Smooth muscle cell (in vitro differentiated cells): ENCODE results near the gene ADAM8. TPM values are rescaled to one million over a fixed set of nuclear protein-coding genes. Genes with fewer than 3 reads are reported as not detected.
A peak's percentile ranks its signal among the peaks of the same experiment; 100 is the strongest.

ENCODE experiments used
- DNase-seq: peaks from one replicate; lab custom pipeline; 2025; ENCODE audit not compliant: unreplicated experiment; lab: John Stamatoyannopoulos, UW
- H2AFZ ChIP-seq: fragments of 200-600 bp; sonication (generic); 2 replicates; pipeline ENCODE4 v1.6.0; 2016; ENCODE audit warnings: antibody characterized with exemption, low read depth, mild to moderate bottlenecking
- H3F3A ChIP-seq: fragments of 200-600 bp; sonication (generic); 2 replicates; pipeline ENCODE4 v1.6.0; 2017; ENCODE audit warnings: antibody characterized with exemption, low read depth
- H3K27ac ChIP-seq: fragments of 200-600 bp; sonication (generic); 2 replicates; pipeline ENCODE4 v1.5.1; 2016; ENCODE audit warnings: low read depth, mild to moderate bottlenecking
- H3K27me3 ChIP-seq: fragments of 200-600 bp; sonication (generic); 2 replicates; pipeline ENCODE4 v1.6.1; 2016; ENCODE audit warnings: low read depth, mild to moderate bottlenecking
- H3K36me3 ChIP-seq: fragments of 200-600 bp; sonication (generic); 2 replicates; pipeline ENCODE4 v1.5.1; 2016; ENCODE audit warnings: low read depth
- H3K4me1 ChIP-seq: fragments of 200-600 bp; sonication (generic); 2 replicates; pipeline ENCODE4 v1.5.1; 2016; ENCODE audit warnings: low read depth
- H3K4me2 ChIP-seq: fragments of 200-600 bp; sonication (generic); 2 replicates; pipeline ENCODE4 v1.6.0; 2016; ENCODE audit warnings: mild to moderate bottlenecking
- H3K4me3 ChIP-seq: fragments of 200-600 bp; sonication (generic); 2 replicates; pipeline ENCODE4 v1.5.1; 2016; ENCODE audit warnings: mild to moderate bottlenecking
- H3K79me2 ChIP-seq: fragments of 200-600 bp; sonication (generic); 2 replicates; pipeline ENCODE4 v1.6.0; 2016; ENCODE audit warnings: low read depth, mild to moderate bottlenecking
- H3K9ac ChIP-seq: fragments of 200-600 bp; sonication (generic); 2 replicates; pipeline ENCODE4 v1.6.0; 2016; ENCODE audit warnings: low read depth
- H3K9me3 ChIP-seq: fragments of 200-600 bp; sonication (generic); replicated peaks from 2 replicates; pipeline ENCODE4 v1.5.1; 2016; ENCODE audit warnings: low read depth
- H4K20me1 ChIP-seq: fragments of 200-600 bp; sonication (generic); 2 replicates; pipeline ENCODE4 v1.6.0; 2016; ENCODE audit warnings: low read depth
- CTCF ChIP-seq: fragments of 200-600 bp; sonication (generic); IDR thresholded peaks from 2 replicates; pipeline ENCODE4 v1.5.1; 2017; ENCODE audit warnings: borderline replicate concordance, mild to moderate bottlenecking, antibody characterized with exemption; ENCODE audit not compliant: insufficient read depth, poor library complexity, severe bottlenecking
- WGBS: methylation state at CpG from one replicate; pipeline ENCODE4 v1.1.7; 2016; ENCODE audit warnings: low lambda C conversion rate; 5-methylcytosine and 5-hydroxymethylcytosine counted together
- polyA plus RNA-seq: library from polyadenylated mRNA; unstranded; fragments of >200 nt; fragmentation: Nextera tagmentation; extraction: Ambion mirVana; gene quantifications from 2 replicates; pipeline ENCODE4 v1.2.1, GENCODE V29; 2016
- total RNA-seq: library from RNA; depleted of rRNA; stranded (reverse); fragments of >200 nt; gene quantifications from 2 replicates; pipeline ENCODE4 v1.2.3, GENCODE V29; 2014

The ADAM8 gene
- total and polyA plus RNA-seq, 2 experiments from 2014 or later = 0.36 to 0.70 TPM

GRCh38 chr10:133264461-133264860, 12.2 kb downstream of the ADAM8 start:
- Histone ChIP-seq H2AFZ (no peak overlapping the region), H3K36me3 (no peaks in the 10 kb centered on the region), H3K9ac (no peak overlapping the region), H3K27me3 (no peaks in the 10 kb centered on the region), H3F3A (no peaks in the 10 kb centered on the region), H4K20me1 (no peaks in the 10 kb centered on the region), H3K9me3 (no peaks in the 10 kb centered on the region), H3K4me1 (peaks cover 10% of the 10 kb centered on the region), H3K4me3 (no peak overlapping the region), H3K79me2 (no peaks in the 10 kb centered on the region), H3K4me2 (no peak overlapping the region), H3K27ac (no peak overlapping the region)
- no peak for DNase-seq
- TF ChIP-seq CTCF = no peak
- WGBS = 90% methylated on average over 9 of the region's 9 CpGs

GRCh38 chr10:133263674-133264073, 13.0 kb downstream of the ADAM8 start:
- peaks cover 14% of the 10 kb centered on the region for H3K4me1 ChIP-seq
- no peaks in the 10 kb centered on the region for H3K36me3 ChIP-seq
- H3K4me3 ChIP-seq = no peak overlapping the region
- no peak for TF ChIP-seq CTCF
- H4K20me1 ChIP-seq = no peaks in the 10 kb centered on the region
- no peak overlapping the region for H3K27ac ChIP-seq
- WGBS = 92% methylated on average over 10 of the region's 10 CpGs
- H3K9me3 ChIP-seq = no peaks in the 10 kb centered on the region
- no peaks in the 10 kb centered on the region for H3K27me3 ChIP-seq
- no peak for DNase-seq
- H3F3A ChIP-seq = no peaks in the 10 kb centered on the region
- no peaks in the 10 kb centered on the region for H3K79me2 ChIP-seq
- no peak overlapping the region for H2AFZ ChIP-seq
- H3K9ac ChIP-seq = no peak overlapping the region
- no peak overlapping the region for H3K4me2 ChIP-seq

GRCh38 chr10:133262696-133263095, 14.0 kb downstream of the ADAM8 start:
- 89% methylated on average over 14 of the region's 14 CpGs for WGBS
- no peaks in the 10 kb centered on the region for H4K20me1 ChIP-seq
- no peak for DNase-seq
- no peak overlapping the region for H3K27ac ChIP-seq
- no peak overlapping the region for H3K4me2 ChIP-seq
- H3F3A ChIP-seq = no peaks in the 10 kb centered on the region
- no peaks in the 10 kb centered on the region for H3K9me3 ChIP-seq
- H3K36me3 ChIP-seq = no peaks in the 10 kb centered on the region
- no peaks in the 10 kb centered on the region for H3K79me2 ChIP-seq
- H2AFZ ChIP-seq = no peak overlapping the region
- peaks cover 17% of the 10 kb centered on the region for H3K4me1 ChIP-seq
- no peak overlapping the region for H3K4me3 ChIP-seq
- no peak overlapping the region for H3K9ac ChIP-seq
- H3K27me3 ChIP-seq = no peaks in the 10 kb centered on the region
- TF ChIP-seq CTCF = no peak

GRCh38 chr10:133261726-133262325, 14.8 kb downstream of the ADAM8 start:
- H3K4me1 ChIP-seq = peaks cover 24% of the 10 kb centered on the region
- peak overlapping the region; percentile 49 for H2AFZ ChIP-seq
- no peaks in the 10 kb centered on the region for H3K9me3 ChIP-seq
- peak; percentile 56 for DNase-seq
- H3K9ac ChIP-seq = peak overlapping the region; percentile 70
- no peaks in the 10 kb centered on the region for H3F3A ChIP-seq
- H3K27ac ChIP-seq = peak overlapping the region; percentile 31
- no peaks in the 10 kb centered on the region for H3K36me3 ChIP-seq
- peak overlapping the region; percentile 74 for H3K4me3 ChIP-seq
- H3K79me2 ChIP-seq = no peaks in the 10 kb centered on the region
- TF ChIP-seq CTCF = no peak
- 3% methylated on average over 7 of the region's 79 CpGs for WGBS
- peak overlapping the region; percentile 96 for H3K4me2 ChIP-seq
- H4K20me1 ChIP-seq = no peaks in the 10 kb centered on the region
- H3K27me3 ChIP-seq = no peaks in the 10 kb centered on the region
